ENCODE data around the gene IVL.

Gene IVL

DNA sequence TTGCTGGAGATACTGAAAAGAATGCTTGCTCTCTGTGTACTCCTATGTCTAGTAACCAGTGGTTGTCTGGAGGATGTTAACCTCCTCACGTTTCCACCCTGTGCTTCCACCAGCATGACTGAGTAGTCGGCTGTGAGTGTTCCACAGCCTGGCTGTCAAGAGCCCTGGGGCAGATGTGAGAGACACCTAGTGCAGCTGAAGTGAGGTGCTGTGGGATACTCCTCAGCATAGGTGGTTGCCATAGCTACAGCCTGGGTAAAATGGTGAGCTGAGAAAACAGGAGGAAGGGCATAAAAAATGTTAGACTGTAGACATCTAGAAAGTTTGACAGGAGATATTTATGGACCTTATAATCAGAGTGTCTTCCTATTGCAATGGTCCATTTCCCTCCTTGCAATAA is 15.8 kb downstream of the IVL start:
- H3K36me3 ChIP-seq (ENCODE audit: control insufficient read depth, insufficient read depth, low read length) = no peaks in the 10 kb centered on the region
- H3K9me3 ChIP-seq (ENCODE audit: control insufficient read depth, insufficient read depth, low read depth, low read length) = peaks cover 24% of the 10 kb centered on the region
- no peaks in the 10 kb centered on the region for H3K4me1 ChIP-seq (ENCODE audit: control insufficient read depth, insufficient read depth, low read length)
- H3K27ac ChIP-seq (ENCODE audit: low read depth, low read length) = no peak overlapping the region
- no peak overlapping the region for H3K9ac ChIP-seq (ENCODE audit: low read length)
- no peak overlapping the region for H3K4me3 ChIP-seq (ENCODE audit: low read depth, low read length)
- no peaks in the 10 kb centered on the region for H3K27me3 ChIP-seq (ENCODE audit: control insufficient read depth, insufficient read depth, low read length)

DNA sequence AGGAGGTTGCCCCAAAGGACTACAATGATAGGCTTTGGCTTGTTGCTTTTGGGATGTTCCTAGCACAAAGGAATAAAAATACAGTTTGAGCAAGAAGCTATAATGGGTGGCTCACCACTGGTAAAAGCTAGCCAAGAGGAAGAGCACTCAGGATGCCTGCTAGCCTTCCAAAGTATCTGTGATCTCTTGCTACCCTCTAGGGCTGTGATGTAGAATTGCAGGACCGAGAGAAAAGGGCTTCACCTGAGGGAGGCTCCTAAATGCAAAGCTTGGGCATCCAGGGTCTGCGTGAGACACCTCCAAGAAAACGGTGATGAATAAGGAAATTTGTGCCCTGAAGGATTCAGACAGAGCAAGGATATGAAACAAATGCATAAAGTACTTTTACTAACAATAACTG is 17.7 kb downstream of the IVL start:
- no peak overlapping the region for H3K27ac ChIP-seq (ENCODE audit: low read depth, low read length)
- no peak overlapping the region for H3K4me3 ChIP-seq (ENCODE audit: low read depth, low read length)
- H3K9me3 ChIP-seq (ENCODE audit: control insufficient read depth, insufficient read depth, low read depth, low read length) = peaks cover 27% of the 10 kb centered on the region
- no peak overlapping the region for H3K9ac ChIP-seq (ENCODE audit: low read length)
- H3K4me1 ChIP-seq (ENCODE audit: control insufficient read depth, insufficient read depth, low read length) = no peaks in the 10 kb centered on the region
- no peaks in the 10 kb centered on the region for H3K27me3 ChIP-seq (ENCODE audit: control insufficient read depth, insufficient read depth, low read length)
- no peaks in the 10 kb centered on the region for H3K36me3 ChIP-seq (ENCODE audit: control insufficient read depth, insufficient read depth, low read length)

DNA sequence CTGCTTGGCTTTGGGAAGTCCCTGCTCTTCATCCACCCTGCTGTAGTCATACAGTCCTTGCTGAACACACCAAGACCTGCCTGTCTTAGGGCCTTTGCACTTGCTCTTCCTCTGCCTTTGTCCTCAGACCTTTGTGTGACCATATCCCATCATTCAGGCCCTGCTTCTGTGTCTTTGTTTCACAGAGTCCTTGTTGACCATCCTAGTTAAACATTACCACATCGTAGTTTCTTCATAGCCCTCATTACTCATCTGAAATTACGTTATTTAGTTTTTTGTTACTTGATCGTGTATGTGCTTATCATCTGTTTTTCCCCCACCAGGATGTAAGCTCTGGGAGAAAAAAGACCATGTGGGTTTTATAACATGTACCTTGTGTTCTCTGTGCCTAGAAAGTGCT is 20.3 kb downstream of the IVL start:
- Histone ChIP-seq H3K4me3 (ENCODE audit: low read depth, low read length) (no peak overlapping the region), H3K9ac (ENCODE audit: low read length) (no peak overlapping the region), H3K27ac (ENCODE audit: low read depth, low read length) (no peak overlapping the region), H3K27me3 (ENCODE audit: control insufficient read depth, insufficient read depth, low read length) (no peaks in the 10 kb centered on the region), H3K4me1 (ENCODE audit: control insufficient read depth, insufficient read depth, low read length) (no peaks in the 10 kb centered on the region), H3K9me3 (ENCODE audit: control insufficient read depth, insufficient read depth, low read depth, low read length) (peaks cover 24% of the 10 kb centered on the region), H3K36me3 (ENCODE audit: control insufficient read depth, insufficient read depth, low read length) (no peaks in the 10 kb centered on the region)

DNA sequence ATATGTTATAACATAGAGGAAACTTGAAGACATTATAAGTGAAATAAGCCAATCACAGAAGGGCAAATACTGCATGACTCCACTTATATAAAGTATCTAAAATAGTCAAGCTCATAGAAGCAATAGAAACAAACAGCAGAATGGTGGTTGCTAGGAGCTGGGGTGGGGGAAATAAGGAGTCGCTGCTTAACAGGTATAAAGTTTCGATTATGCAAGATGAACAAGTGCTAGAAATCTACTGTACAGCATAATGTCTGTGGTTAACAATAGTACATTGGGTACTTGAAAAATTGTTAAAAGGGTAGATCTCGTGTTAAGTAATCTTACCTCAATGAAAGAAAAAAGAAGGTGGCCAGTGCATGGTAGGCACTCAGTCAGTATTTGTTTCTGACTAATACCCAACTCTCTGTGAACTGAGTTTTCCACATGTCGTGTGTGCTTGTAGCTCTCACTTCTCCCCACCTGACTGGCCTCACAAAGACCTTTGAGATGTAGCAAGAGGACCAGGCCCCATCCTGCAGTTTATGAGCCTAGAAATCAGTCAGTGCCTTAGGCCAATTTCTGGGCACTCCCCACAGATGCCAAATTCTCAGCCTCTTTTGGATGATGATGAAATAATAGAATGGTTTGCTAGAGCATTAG is 23.9 kb downstream of the IVL start:
- no peak overlapping the region for H3K9ac ChIP-seq (ENCODE audit: low read length)
- H3K4me3 ChIP-seq (ENCODE audit: low read depth, low read length) = no peak overlapping the region
- no peak overlapping the region for H3K27ac ChIP-seq (ENCODE audit: low read depth, low read length)
- no peaks in the 10 kb centered on the region for H3K36me3 ChIP-seq (ENCODE audit: control insufficient read depth, insufficient read depth, low read length)
- no peaks in the 10 kb centered on the region for H3K4me1 ChIP-seq (ENCODE audit: control insufficient read depth, insufficient read depth, low read length)
- peaks cover 7% of the 10 kb centered on the region; the same call in 1 of the 2 replicates for H3K9me3 ChIP-seq (ENCODE audit: control insufficient read depth, insufficient read depth, low read depth, low read length)
- H3K27me3 ChIP-seq (ENCODE audit: control insufficient read depth, insufficient read depth, low read length) = peaks cover 5% of the 10 kb centered on the region; the same call in 1 of the 2 replicates

DNA sequence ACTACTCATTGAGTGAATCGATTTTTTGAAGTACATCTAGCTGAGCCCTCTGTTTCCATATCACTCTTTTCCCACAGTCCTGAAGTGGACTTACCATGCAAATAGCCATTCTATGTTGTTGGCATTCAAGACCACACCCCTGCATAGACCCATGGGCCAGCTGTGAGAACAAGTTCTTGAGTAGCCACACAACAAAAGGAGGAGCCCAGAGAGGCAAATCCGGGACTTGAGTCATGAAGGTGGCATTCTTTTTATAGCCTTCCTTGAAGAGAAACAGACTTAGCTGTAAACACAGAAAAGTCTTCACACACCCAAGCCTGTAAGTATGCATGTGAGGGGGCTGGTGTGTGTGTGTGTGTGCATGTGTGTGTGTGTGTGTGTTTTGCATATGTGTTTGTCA is 24.9 kb downstream of the IVL start:
- H3K4me1 ChIP-seq (ENCODE audit: control insufficient read depth, insufficient read depth, low read length) = no peaks in the 10 kb centered on the region
- no peaks in the 10 kb centered on the region for H3K36me3 ChIP-seq (ENCODE audit: control insufficient read depth, insufficient read depth, low read length)
- H3K9me3 ChIP-seq (ENCODE audit: control insufficient read depth, insufficient read depth, low read depth, low read length) = peaks cover 7% of the 10 kb centered on the region; the same call in 1 of the 2 replicates
- no peak overlapping the region for H3K27ac ChIP-seq (ENCODE audit: low read depth, low read length)
- H3K9ac ChIP-seq (ENCODE audit: low read length) = no peak overlapping the region
- H3K4me3 ChIP-seq (ENCODE audit: low read depth, low read length) = no peak overlapping the region
- H3K27me3 ChIP-seq (ENCODE audit: control insufficient read depth, insufficient read depth, low read length) = peaks cover 5% of the 10 kb centered on the region; the same call in 1 of the 2 replicates

DNA sequence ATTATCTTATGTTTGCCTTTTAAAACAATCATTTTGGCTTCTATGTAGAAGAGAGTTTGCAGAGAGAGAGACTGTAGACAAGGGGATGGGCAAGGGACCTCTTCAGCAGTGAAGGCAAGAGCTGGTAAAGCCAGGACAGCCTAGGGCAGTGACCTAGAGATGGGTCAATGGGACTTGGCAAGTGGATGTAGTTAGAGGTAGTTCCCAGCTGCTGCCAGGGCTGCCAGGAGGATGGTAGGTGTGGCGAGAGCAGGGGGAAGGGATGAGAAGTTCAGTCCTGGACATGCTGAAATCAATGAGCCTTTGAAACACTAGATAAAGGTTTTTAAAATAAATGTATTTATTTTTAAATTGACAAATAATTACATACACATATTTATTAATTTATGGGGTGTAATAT is 32.3 kb downstream of the IVL start:
- H3K9me3 ChIP-seq (ENCODE audit: control insufficient read depth, insufficient read depth, low read depth, low read length) = peaks cover 17% of the 10 kb centered on the region; the same call in 1 of the 2 replicates
- H3K36me3 ChIP-seq (ENCODE audit: control insufficient read depth, insufficient read depth, low read length) = no peaks in the 10 kb centered on the region
- no peak overlapping the region for H3K27ac ChIP-seq (ENCODE audit: low read depth, low read length)
- no peaks in the 10 kb centered on the region for H3K27me3 ChIP-seq (ENCODE audit: control insufficient read depth, insufficient read depth, low read length)
- H3K9ac ChIP-seq (ENCODE audit: low read length) = no peak overlapping the region
- no peaks in the 10 kb centered on the region for H3K4me1 ChIP-seq (ENCODE audit: control insufficient read depth, insufficient read depth, low read length)
- no peak overlapping the region for H3K4me3 ChIP-seq (ENCODE audit: low read depth, low read length)

DNA sequence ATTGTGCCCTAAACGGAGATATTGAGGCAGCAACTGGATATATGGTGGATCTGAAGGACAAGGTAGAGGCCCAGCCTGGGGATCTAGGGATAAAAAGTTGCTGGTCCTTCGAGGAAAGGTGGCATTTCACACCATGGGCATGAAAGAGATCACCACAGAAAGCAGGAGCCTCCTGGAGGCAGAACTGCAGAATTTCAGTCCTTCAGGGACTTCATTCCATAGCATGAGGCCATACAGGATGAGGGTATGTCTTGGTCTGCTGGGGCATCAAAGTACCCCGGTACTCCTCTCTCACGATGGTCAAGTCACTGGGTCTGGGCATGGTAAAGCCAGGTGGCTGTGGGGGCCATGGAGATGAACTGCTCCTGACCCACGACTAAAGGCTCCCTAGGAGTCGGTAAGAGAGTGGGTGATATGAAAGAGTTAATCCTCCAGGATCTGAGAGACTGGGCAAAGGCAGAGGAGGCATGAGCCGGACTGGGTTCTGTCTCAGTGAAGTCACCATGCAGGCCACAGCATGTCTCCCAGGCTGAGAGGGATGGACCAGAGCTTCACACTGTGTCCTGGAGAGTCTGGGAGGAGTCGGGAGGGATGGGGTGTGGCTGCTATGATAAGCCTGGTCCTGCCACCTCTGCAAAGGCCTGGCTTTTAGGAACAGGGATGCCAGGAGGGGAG is 32.8 kb downstream of the IVL start:
- Histone ChIP-seq H3K27ac (ENCODE audit: low read depth, low read length) (no peak overlapping the region), H3K4me3 (ENCODE audit: low read depth, low read length) (no peak overlapping the region), H3K27me3 (ENCODE audit: control insufficient read depth, insufficient read depth, low read length) (no peaks in the 10 kb centered on the region), H3K36me3 (ENCODE audit: control insufficient read depth, insufficient read depth, low read length) (no peaks in the 10 kb centered on the region), H3K9me3 (ENCODE audit: control insufficient read depth, insufficient read depth, low read depth, low read length) (peaks cover 17% of the 10 kb centered on the region; the same call in 1 of the 2 replicates), H3K9ac (ENCODE audit: low read length) (no peak overlapping the region), H3K4me1 (ENCODE audit: control insufficient read depth, insufficient read depth, low read length) (no peaks in the 10 kb centered on the region)

DNA sequence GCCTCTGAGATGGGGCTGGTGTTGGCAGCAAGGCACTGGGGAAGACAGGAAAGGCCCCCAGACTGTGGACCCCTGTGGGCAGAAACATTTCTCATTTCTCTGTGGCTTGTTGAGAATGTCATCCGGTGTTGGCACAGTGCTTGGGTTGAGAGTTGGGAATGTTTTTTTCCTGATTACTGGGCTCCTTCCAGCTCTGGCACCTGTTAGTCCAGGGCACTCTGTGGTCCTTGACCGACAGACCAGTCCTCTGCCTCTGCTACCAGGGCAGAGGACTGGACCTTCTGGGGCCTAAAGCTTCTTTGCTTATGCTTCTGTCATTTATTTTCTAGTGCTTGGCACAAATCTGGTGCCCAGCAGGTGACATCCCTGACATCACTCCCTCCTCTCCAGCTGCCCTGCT is 33.8 kb downstream of the IVL start:
- Histone ChIP-seq H3K4me1 (ENCODE audit: control insufficient read depth, insufficient read depth, low read length) (no peaks in the 10 kb centered on the region), H3K27ac (ENCODE audit: low read depth, low read length) (no peak overlapping the region), H3K9ac (ENCODE audit: low read length) (no peak overlapping the region), H3K9me3 (ENCODE audit: control insufficient read depth, insufficient read depth, low read depth, low read length) (peaks cover 17% of the 10 kb centered on the region; the same call in 1 of the 2 replicates), H3K36me3 (ENCODE audit: control insufficient read depth, insufficient read depth, low read length) (no peaks in the 10 kb centered on the region), H3K27me3 (ENCODE audit: control insufficient read depth, insufficient read depth, low read length) (no peaks in the 10 kb centered on the region), H3K4me3 (ENCODE audit: low read depth, low read length) (no peak overlapping the region)

DNA sequence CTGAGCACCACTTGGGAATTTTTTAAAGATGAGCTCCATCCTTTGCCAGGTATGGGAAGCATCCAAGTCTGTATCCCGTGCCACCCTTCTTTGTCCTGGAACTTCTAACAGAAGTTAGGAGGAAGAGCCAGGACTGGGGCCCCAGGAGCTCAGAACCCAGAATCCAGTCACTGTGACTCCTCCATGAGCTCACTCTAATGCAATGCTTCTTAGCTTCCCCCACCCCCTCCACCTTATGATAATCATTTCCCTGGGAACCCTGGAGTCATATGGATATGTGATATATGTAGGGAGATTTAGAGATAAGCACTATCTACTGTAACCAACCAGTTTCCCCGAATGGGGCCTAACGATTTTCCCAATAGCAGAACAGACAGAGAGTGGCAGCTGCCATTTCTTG is 37.9 kb downstream of the IVL start:
- Histone ChIP-seq H3K9me3 (ENCODE audit: control insufficient read depth, insufficient read depth, low read depth, low read length) (peaks cover 15% of the 10 kb centered on the region; the same call in 1 of the 2 replicates), H3K27ac (ENCODE audit: low read depth, low read length) (no peak overlapping the region), H3K4me1 (ENCODE audit: control insufficient read depth, insufficient read depth, low read length) (no peaks in the 10 kb centered on the region), H3K27me3 (ENCODE audit: control insufficient read depth, insufficient read depth, low read length) (peaks cover 7% of the 10 kb centered on the region; the same call in 1 of the 2 replicates), H3K9ac (ENCODE audit: low read length) (no peak overlapping the region), H3K36me3 (ENCODE audit: control insufficient read depth, insufficient read depth, low read length) (no peaks in the 10 kb centered on the region), H3K4me3 (ENCODE audit: low read depth, low read length) (no peak overlapping the region)

DNA sequence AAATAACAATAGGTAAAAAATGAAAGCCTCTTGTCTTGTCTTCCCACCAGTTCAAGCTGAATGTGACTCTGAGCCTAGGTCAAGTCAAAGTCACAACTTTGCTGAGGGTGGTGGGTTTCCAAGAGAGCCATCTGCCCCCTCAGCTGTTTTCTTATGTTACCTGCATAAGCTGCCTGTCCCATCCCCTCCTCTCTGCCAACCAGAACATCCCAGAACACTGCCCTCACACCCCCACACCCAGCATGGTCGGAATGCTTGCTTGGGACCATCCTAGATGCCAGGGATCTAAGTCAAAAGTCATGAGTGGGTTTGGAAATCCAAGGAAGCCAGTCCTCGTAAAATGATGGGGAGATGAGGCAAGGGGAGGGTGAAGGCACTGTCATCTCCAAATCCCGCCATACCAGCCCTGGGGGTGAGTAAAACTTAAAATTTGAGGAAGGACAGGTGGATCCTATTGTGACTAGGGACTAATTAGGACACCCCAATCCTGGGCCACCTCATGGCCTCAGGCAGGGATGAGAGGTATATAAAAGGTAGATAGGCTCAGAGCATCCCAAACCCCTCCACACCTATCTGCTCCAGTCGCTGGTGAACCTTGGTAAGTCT is 38.4 kb downstream of the IVL start, which contains the start of gene SPRR5:
Gene SPRR5, plus strand, starts transcription at position 556 of the 606 bp plus-strand sequence. CDS start 1,349 bp downstream, outside the sequence.
- Histone ChIP-seq H3K9ac (ENCODE audit: low read length) (no peak within 1 kb of the TSS), H3K36me3 (ENCODE audit: control insufficient read depth, insufficient read depth, low read length) (no peaks in the 10 kb centered on the region), H3K4me1 (ENCODE audit: control insufficient read depth, insufficient read depth, low read length) (no peaks in the 10 kb centered on the region), H3K27ac (ENCODE audit: low read depth, low read length) (no peak within 1 kb of the TSS), H3K4me3 (ENCODE audit: low read depth, low read length) (no peak within 1 kb of the TSS), H3K9me3 (ENCODE audit: control insufficient read depth, insufficient read depth, low read depth, low read length) (peaks cover 15% of the 10 kb centered on the region; the same call in 1 of the 2 replicates), H3K27me3 (ENCODE audit: control insufficient read depth, insufficient read depth, low read length) (peaks cover 11% of the 10 kb centered on the region; the same call in 1 of the 2 replicates)

DNA sequence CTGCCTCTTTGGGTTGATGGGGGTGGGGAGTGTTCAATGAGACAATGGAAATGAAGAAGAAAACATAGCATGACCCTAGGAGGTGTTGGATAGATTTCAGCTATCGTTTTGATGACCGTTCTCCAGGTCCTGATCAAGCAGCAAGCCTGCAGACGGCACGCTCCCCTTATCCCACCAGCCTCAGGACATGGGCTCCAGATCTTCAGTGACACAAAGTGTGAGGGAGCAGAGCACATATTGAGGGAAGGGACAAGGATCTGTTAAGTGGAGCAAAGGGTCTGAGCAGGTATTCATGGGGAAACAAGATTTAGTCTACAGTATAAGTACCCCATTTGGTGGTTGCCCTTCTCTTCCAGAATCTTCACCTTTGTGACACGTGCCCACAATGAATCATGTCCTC is 43.4 kb downstream of the IVL start:
- Histone ChIP-seq H3K9ac (ENCODE audit: low read length) (no peak overlapping the region), H3K27ac (ENCODE audit: low read depth, low read length) (no peak overlapping the region), H3K36me3 (ENCODE audit: control insufficient read depth, insufficient read depth, low read length) (no peaks in the 10 kb centered on the region), H3K27me3 (ENCODE audit: control insufficient read depth, insufficient read depth, low read length) (peaks cover 25% of the 10 kb centered on the region; the same call in 1 of the 2 replicates), H3K9me3 (ENCODE audit: control insufficient read depth, insufficient read depth, low read depth, low read length) (peaks cover 7% of the 10 kb centered on the region; the same call in 1 of the 2 replicates), H3K4me3 (ENCODE audit: low read depth, low read length) (no peak overlapping the region), H3K4me1 (ENCODE audit: control insufficient read depth, insufficient read depth, low read length) (no peaks in the 10 kb centered on the region)

Measured in HUES6 (cell line).